Keratinocyte (primary cell): ENCODE measurements around the gene SYCE3. TPM values are rescaled to one million over a fixed set of nuclear protein-coding genes. Genes with fewer than 3 reads are reported as not detected.
"Not testable (repeated sequence)": the region's sequence is repeated elsewhere in the genome, so short reads cannot be mapped to it uniquely, and the experiment has no call there.

Experiments used
- DNase-seq: peaks from one replicate; pipeline ENCODE4 v3.0.0-alpha.2; 2011; ENCODE audit warnings: low read depth, missing footprints, low spot score
- FAIRE-seq: peaks from 2 replicates; lab custom pipeline; 2011; peaks lifted over from hg19 to GRCh38; lab: Jason Lieb, UNC
- H2AFZ ChIP-seq: 2 replicates; pipeline ENCODE4 v1.6.0; 2012; ENCODE audit warnings: low read length, control low read depth, inconsistent platforms; ENCODE audit not compliant: control insufficient read depth
- H3K27ac ChIP-seq: 2 replicates; pipeline ENCODE4 v1.5.1; 2011; ENCODE audit warnings: low read length; ENCODE audit not compliant: control insufficient read depth, insufficient read depth
- H3K27me3 ChIP-seq: 3 replicates; pipeline ENCODE4 v1.6.0; 2011; ENCODE audit warnings: low read length; ENCODE audit not compliant: control insufficient read depth, insufficient read depth; ENCODE audit errors: extremely low read depth
- H3K36me3 ChIP-seq, 2 experiments: 2 replicates in 1 of 2; 3 replicates in 1 of 2; pipeline ENCODE4 v1.5.1; 2011; ENCODE audit warnings: low read length in 2 of 2, mild to moderate bottlenecking in 1 of 2; ENCODE audit not compliant: control insufficient read depth in 2 of 2, insufficient read depth in 2 of 2; ENCODE audit errors: extremely low read depth in 1 of 2
- H3K4me1 ChIP-seq: 3 replicates; pipeline ENCODE4 v1.5.1; 2011; ENCODE audit warnings: low read length; ENCODE audit not compliant: control insufficient read depth, insufficient read depth; ENCODE audit errors: extremely low read depth
- H3K4me2 ChIP-seq: 3 replicates; pipeline ENCODE4 v1.6.0; 2011; ENCODE audit warnings: low read depth, low read length; ENCODE audit not compliant: control insufficient read depth, insufficient read depth; ENCODE audit errors: extremely low read depth
- H3K4me3 ChIP-seq, 3 experiments: fragments of 200-600 bp in 1 of 3; sonication (generic) in 1 of 3; 2 replicates in 2 of 3; 3 replicates in 1 of 3; pipeline ENCODE4 v1.5.1; 2011 to 2016; ENCODE audit warnings: low read length in 3 of 3, mild to moderate bottlenecking in 3 of 3, control low read depth in 2 of 3, inconsistent platforms in 1 of 3, low read depth in 1 of 3, mixed read lengths in 1 of 3, mixed run types in 1 of 3, moderate library complexity in 1 of 3; ENCODE audit not compliant: control insufficient read depth in 2 of 3, insufficient read depth in 2 of 3; ENCODE audit errors: extremely low read depth in 1 of 3
- H3K79me2 ChIP-seq: 2 replicates; pipeline ENCODE4 v1.6.0; 2012; ENCODE audit warnings: low read length; ENCODE audit not compliant: control insufficient read depth, insufficient read depth
- H3K9ac ChIP-seq: 3 replicates; pipeline ENCODE4 v1.6.0; 2011; ENCODE audit warnings: low read length; ENCODE audit not compliant: control insufficient read depth, insufficient read depth; ENCODE audit errors: extremely low read depth
- H3K9me1 ChIP-seq: 3 replicates; pipeline ENCODE4 v1.6.0; 2011; ENCODE audit warnings: low read length; ENCODE audit not compliant: control insufficient read depth, insufficient read depth; ENCODE audit errors: extremely low read depth
- H3K9me3 ChIP-seq: 2 replicates; pipeline ENCODE4 v1.5.1; 2012; ENCODE audit warnings: low read depth, low read length; ENCODE audit not compliant: control insufficient read depth
- H4K20me1 ChIP-seq: 3 replicates; pipeline ENCODE4 v1.6.0; 2011; ENCODE audit warnings: low read length; ENCODE audit not compliant: control insufficient read depth, insufficient read depth; ENCODE audit errors: extremely low read depth
- CTCF ChIP-seq, 3 experiments: IDR thresholded peaks in 1 of 3; conservative IDR thresholded peaks in 1 of 3; optimal IDR thresholded peaks in 1 of 3; 2 replicates in 2 of 3; 3 replicates in 1 of 3; pipeline versions ENCODE3 to v1.5.1; 2011; ENCODE audit warnings: low read length in 3 of 3, mild to moderate bottlenecking in 3 of 3, moderate library complexity in 2 of 3, control low read depth in 1 of 3, inconsistent platforms in 1 of 3; ENCODE audit not compliant: insufficient read depth in 2 of 3; ENCODE audit errors: extremely low read depth in 1 of 3
- EZH2 ChIP-seq: IDR thresholded peaks from one replicate; pipeline ENCODE4 v1.6.1; 2012; ENCODE audit warnings: inconsistent platforms, mild to moderate bottlenecking, low read length, moderate library complexity
- dilution Hi-C: fragments of 300-500 bp; cut with MboI; formaldehyde crosslinking; loops from one replicate; pipeline ENCODE4 v1.7.0; 2020; ENCODE audit warnings: low sequenced_read_pairs; ENCODE audit not compliant: extremely low pct_ligation_motif_present
- polyA plus RNA-seq, 5 experiments: library from polyadenylated mRNA; depleted of rRNA in 3 of 5; stranded (reverse) in 3 of 5; stranded (forward) in 1 of 5; unstranded in 1 of 5; fragments of >200 nt; gene quantifications; 1 replicate in 1 of 5; 2 replicates in 3 of 5; 3 replicates in 1 of 5; pipeline versions ENCODE4 v1.2.1 to v1.2.3, GENCODE V29; 2011 to 2012; ENCODE audit warnings: missing spikeins in 2 of 5, low read depth in 1 of 5, low replicate concordance in 1 of 5

SYCE3 gene
- polyA plus RNA-seq, 1 donor (not counting 4 experiments of a cell fraction or from before 2014, with no cell fraction given), result 0.17 TPM

GRCh38 chr22:50544078-50544745 lies 18.5 kb downstream of the SYCE3 start:
- Histone ChIP-seq H3K4me2 (peak overlapping the region; percentile 68), H2AFZ (peak overlapping the region; percentile 49), H3K36me3 (no peaks in the 10 kb centered on the region), H3K9me1 (no peaks in the 10 kb centered on the region), H3K4me3 (peak overlapping the region in 2 of 3 experiments; percentile 13 to 43), H3K9me3 (no peaks in the 10 kb centered on the region), H3K9ac (peak overlapping the region; percentile 65), H3K79me2 (no peaks in the 10 kb centered on the region), H4K20me1 (no peaks in the 10 kb centered on the region), H3K27ac (peak overlapping the region; percentile 42), H3K27me3 (peaks cover 13% of the 10 kb centered on the region), H3K4me1 (peaks cover 45% of the 10 kb centered on the region)
- DNase-seq (no peak), FAIRE-seq (no peak)
- dilution Hi-C loops, result no loop called here
- TF ChIP-seq CTCF (optimal IDR thresholded peaks at IDR 0.05 in 1 of 3, IDR thresholded peaks at IDR 0.05 in 1 of 3, conservative IDR thresholded peaks at IDR 0.05 in 1 of 3; ENCODE audit: extremely low read depth in 1 of 3, insufficient read depth in 2 of 3, low read length in 3 of 3), result peak; percentile 42 to 72 (median 50)
- no peak for TF ChIP-seq EZH2

- Histone ChIP-seq H3K79me2 (no peaks in the 10 kb centered on the region), H3K4me2 (no peak overlapping the region), H3K9me1 (no peaks in the 10 kb centered on the region), H3K27me3 (peaks cover 7% of the 10 kb centered on the region), H3K9ac (peak overlapping the region; percentile 24), H4K20me1 (no peaks in the 10 kb centered on the region), H3K27ac (peak overlapping the region; percentile 98), H3K4me1 (peaks cover 56% of the 10 kb centered on the region), H3K4me3 (no peak overlapping the region), H2AFZ (no peak overlapping the region), H3K9me3 (no peaks in the 10 kb centered on the region), H3K36me3 (no peaks in the 10 kb centered on the region)
- TF ChIP-seq EZH2 (no peak), CTCF (optimal IDR thresholded peaks at IDR 0.05 in 1 of 3, IDR thresholded peaks at IDR 0.05 in 1 of 3, conservative IDR thresholded peaks at IDR 0.05 in 1 of 3; ENCODE audit: extremely low read depth in 1 of 3, insufficient read depth in 2 of 3, low read length in 3 of 3) (peak in 1 of 3 experiments; percentile 27)
- FAIRE-seq, result no peak
- DNase-seq, result no peak
- dilution Hi-C loops, result no loop called here
Measured at GRCh38 chr22:50542416-50542927, 20.2 kb downstream of the SYCE3 start.

- H3K4me3 ChIP-seq, H3K27me3 ChIP-seq: not testable (repeated sequence)
- peak overlapping the region; percentile 45 for H3K9ac ChIP-seq
Measured at GRCh38 chr22:50541667-50542026, 21.1 kb downstream of the SYCE3 start.

More at GRCh38 chr22:50541667-50542026, 21.1 kb downstream of the SYCE3 start:
- H3K79me2 ChIP-seq, DNase-seq, H3K36me3 ChIP-seq, dilution Hi-C loops, H3K4me2 ChIP-seq, H4K20me1 ChIP-seq, H3K9me1 ChIP-seq, H3K9me3 ChIP-seq, H2AFZ ChIP-seq: not testable (repeated sequence)
- peak; percentile 41 for FAIRE-seq
- H3K4me1 ChIP-seq, result peaks cover 56% of the 10 kb centered on the region
- peak overlapping the region; percentile 98 for H3K27ac ChIP-seq
